ENCODE data around the gene CUL2. TPM values are rescaled to one million over a fixed set of nuclear protein-coding genes. Genes with fewer than 3 reads are reported as not detected.
A peak's percentile ranks its signal among the peaks of the same experiment; 100 is the strongest.
"Not testable (repeated sequence)": the region's sequence is repeated elsewhere in the genome, so short reads cannot be mapped to it uniquely, and the experiment has no call there.

Gene CUL2
- total RNA-seq, 1 experiment from 2014 or later = 38.9 TPM

- no peak for DNase-seq (ENCODE audit: low read depth)
Observed at GRCh38 chr10:35020481-35020880, 69.7 kb downstream of the CUL2 start.

GRCh38 chr10:35019041-35020024 is 70.8 kb downstream of the CUL2 start:
- no peak for DNase-seq (ENCODE audit: low read depth)

- no peak for DNase-seq (ENCODE audit: low read depth)
Observed at GRCh38 chr10:35017608-35018007, 72.5 kb downstream of the CUL2 start.

GRCh38 chr10:35015843-35016408 is 74.2 kb downstream of the CUL2 start:
- no peak for DNase-seq (ENCODE audit: low read depth)

- DNase-seq (ENCODE audit: low read depth) = no peak
Observed at GRCh38 chr10:35012781-35013180, 77.4 kb downstream of the CUL2 start.

GRCh38 chr10:35011771-35012191 is 78.4 kb downstream of the CUL2 start:
- DNase-seq (ENCODE audit: low read depth) = peak; percentile 24

- no peak for DNase-seq (ENCODE audit: low read depth)
Observed at GRCh38 chr10:35007858-35008301, 82.3 kb downstream of the CUL2 start.

- DNase-seq (ENCODE audit: low read depth) = no peak
Observed at GRCh38 chr10:35006836-35007235, 83.3 kb downstream of the CUL2 start.

- DNase-seq (ENCODE audit: low read depth) = no peak
Observed at GRCh38 chr10:35005868-35006267, 84.3 kb downstream of the CUL2 start.

GRCh38 chr10:35004651-35005050 is 85.5 kb downstream of the CUL2 start:
- no peak for DNase-seq (ENCODE audit: low read depth)

GRCh38 chr10:35003906-35004305 is 86.2 kb downstream of the CUL2 start:
- DNase-seq (ENCODE audit: low read depth) = no peak

- DNase-seq (ENCODE audit: low read depth) = no peak
Observed at GRCh38 chr10:35000936-35001335, 89.2 kb downstream of the CUL2 start.

- DNase-seq (ENCODE audit: low read depth) = no peak
Observed at GRCh38 chr10:34999532-34999931, 90.6 kb downstream of the CUL2 start.

- DNase-seq (ENCODE audit: low read depth) = no peak
Observed at GRCh38 chr10:34998940-34999339, 91.2 kb downstream of the CUL2 start.

GRCh38 chr10:34996843-34997242 is 93.3 kb downstream of the CUL2 start:
- DNase-seq (ENCODE audit: low read depth) = peak; percentile 79

GRCh38 chr10:34995925-34996324 is 94.2 kb downstream of the CUL2 start:
- no peak for DNase-seq (ENCODE audit: low read depth)

GRCh38 chr10:34994565-34995142 is 95.5 kb downstream of the CUL2 start:
- peak; percentile 57 for DNase-seq (ENCODE audit: low read depth)

GRCh38 chr10:34993782-34994181 is 96.4 kb downstream of the CUL2 start:
- no peak for DNase-seq (ENCODE audit: low read depth)

GRCh38 chr10:34991117-34991516 is 99.0 kb downstream of the CUL2 start:
- DNase-seq (ENCODE audit: low read depth) = not testable (repeated sequence)

GRCh38 chr10:34988397-34989067 is 101.6 kb downstream of the CUL2 start:
- no peak for DNase-seq (ENCODE audit: low read depth)

- no peak for DNase-seq (ENCODE audit: low read depth)
Observed at GRCh38 chr10:34985823-34986222, 104.3 kb downstream of the CUL2 start.

- no peak for DNase-seq (ENCODE audit: low read depth)
Observed at GRCh38 chr10:34985146-34985545, 105.0 kb downstream of the CUL2 start.
